CMK (cell line): ENCODE measurements around the gene PIAS1.
"Not testable (repeated sequence)": the region's sequence is repeated elsewhere in the genome, so short reads cannot be mapped to it uniquely, and the experiment has no call there.

Experiments
- DNase-seq: peaks from one replicate; pipeline ENCODE4 v3.0.0-alpha.2; 2010; ENCODE audit warnings: low read depth

The PIAS1 gene

DNA sequence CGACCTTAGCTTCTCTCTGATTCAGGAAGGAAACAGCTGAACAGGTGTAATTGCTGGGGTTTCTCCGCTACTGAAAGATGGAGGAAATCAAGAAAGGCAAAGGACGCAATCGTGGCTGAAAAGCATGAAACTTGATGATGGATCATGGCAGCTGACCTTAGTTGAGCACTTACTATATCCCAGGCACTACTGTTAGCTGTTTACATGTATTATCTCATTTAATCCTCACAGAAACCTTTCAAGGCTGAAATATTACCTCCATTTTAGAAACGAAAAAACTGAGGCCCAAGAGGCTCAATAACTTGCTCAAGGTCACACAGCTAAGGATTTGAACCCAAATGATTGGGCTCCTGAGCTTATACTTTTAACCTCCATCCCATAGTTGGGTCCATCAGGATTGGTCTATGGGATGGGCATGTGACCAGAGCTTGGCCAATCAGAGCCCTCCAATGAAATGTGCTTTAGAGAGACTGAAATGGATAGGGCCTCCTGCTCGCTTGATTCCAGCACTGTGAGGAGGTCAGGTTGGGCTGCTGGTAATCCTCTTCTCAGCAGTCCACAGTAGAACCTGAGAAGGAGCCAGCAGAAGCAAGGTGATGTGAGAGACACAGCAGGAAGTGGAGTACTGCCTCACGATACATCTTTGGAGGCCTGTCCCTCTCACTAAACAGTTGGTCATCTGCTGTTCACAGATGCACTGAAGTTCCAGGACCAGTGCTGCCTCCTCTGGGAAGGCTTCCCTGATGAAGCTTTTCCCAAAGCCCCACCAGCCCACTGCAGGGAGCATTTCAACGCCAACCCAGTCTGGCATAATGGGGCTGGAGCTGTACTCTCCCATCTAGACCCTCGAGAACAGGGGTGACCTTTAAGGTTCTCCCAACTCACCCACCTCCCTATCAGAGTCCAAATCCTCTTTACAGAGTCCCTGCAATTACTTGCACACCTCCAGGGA lies 165.0 kb downstream of the PIAS1 start:
- no peak for DNase-seq

GRCh38 chr15:68220489-68220888 lies 166.4 kb downstream of the PIAS1 start:
- no peak for DNase-seq

- no peak for DNase-seq
These were observed 166.9 kb downstream of the PIAS1 start for GRCh38 chr15:68220967-68221366.

DNA sequence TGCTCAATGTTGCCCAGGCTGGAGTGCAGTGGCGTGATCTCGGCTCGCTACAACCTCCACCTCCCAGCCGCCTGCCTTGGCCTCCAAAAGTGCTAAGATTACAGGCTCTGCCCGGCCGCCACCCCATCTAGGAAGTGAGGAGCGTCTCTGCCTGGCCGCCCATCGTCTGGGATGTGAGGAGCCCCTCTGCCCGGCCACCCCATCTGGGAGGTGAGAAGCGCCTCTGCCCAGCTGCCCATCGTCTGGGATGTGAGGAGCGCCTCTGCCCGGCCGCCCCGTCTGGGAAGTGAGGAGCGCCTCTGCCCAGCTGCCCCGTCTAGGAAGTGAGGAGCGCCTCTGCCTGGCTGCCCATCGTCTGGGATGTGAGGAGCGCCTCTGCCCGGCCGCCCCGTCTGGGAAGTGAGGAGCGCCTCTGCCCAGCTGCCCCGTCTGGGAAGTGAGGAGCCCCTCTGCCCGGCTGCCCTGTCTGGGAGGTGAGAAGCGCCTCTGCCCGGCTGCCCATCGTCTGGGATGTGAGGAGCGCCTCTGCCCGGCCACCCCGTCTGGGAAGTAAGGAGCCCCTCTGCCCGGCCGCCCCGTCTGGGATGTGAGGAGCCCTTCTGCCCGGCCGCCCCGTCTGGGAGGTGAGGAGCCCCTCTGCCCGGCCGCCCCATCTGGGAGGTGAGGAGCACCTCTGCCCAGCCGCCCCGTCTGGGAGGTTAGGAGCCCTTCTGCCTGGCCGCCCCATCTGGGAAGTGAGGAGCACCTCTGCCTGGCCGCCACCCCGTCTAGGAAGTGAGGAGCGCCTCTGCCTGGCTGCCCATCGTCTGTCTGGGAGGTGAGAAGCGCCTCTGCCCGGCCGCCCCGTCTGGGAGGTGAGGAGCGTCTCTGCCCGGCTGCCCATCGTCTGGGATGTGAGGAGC lies 167.7 kb downstream of the PIAS1 start:
- DNase-seq: not testable (repeated sequence)

- DNase-seq: not testable (repeated sequence)
These were observed 168.3 kb downstream of the PIAS1 start for GRCh38 chr15:68222432-68222743.

GRCh38 chr15:68223171-68223570 lies 169.1 kb downstream of the PIAS1 start:
- no peak for DNase-seq

- DNase-seq: no peak
These were observed 170.0 kb downstream of the PIAS1 start for GRCh38 chr15:68224108-68224507.

- no peak for DNase-seq
These were observed 170.6 kb downstream of the PIAS1 start for GRCh38 chr15:68224546-68225250.

DNA sequence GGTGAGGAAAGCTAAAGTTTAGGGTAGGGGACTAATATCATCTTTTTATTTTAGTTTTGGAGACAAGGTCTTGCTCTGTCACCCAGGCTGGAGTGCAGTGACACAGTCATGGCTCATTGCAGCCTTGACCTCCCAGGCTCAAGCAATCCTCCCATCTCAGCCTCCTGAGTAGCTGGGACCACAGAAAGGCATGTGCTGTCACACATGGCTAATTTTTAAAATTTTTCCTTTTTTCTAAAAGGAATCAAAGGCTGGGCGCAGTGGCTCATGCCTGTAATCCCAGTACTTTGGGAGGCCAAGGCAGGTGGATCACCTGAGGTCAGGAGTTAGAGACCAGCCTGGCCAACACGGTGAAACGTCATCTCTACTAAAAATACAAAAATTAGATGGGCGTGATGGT lies 171.3 kb downstream of the PIAS1 start:
- DNase-seq: not testable (repeated sequence)

GRCh38 chr15:68227643-68228142 lies 173.6 kb downstream of the PIAS1 start:
- no peak for DNase-seq

DNA sequence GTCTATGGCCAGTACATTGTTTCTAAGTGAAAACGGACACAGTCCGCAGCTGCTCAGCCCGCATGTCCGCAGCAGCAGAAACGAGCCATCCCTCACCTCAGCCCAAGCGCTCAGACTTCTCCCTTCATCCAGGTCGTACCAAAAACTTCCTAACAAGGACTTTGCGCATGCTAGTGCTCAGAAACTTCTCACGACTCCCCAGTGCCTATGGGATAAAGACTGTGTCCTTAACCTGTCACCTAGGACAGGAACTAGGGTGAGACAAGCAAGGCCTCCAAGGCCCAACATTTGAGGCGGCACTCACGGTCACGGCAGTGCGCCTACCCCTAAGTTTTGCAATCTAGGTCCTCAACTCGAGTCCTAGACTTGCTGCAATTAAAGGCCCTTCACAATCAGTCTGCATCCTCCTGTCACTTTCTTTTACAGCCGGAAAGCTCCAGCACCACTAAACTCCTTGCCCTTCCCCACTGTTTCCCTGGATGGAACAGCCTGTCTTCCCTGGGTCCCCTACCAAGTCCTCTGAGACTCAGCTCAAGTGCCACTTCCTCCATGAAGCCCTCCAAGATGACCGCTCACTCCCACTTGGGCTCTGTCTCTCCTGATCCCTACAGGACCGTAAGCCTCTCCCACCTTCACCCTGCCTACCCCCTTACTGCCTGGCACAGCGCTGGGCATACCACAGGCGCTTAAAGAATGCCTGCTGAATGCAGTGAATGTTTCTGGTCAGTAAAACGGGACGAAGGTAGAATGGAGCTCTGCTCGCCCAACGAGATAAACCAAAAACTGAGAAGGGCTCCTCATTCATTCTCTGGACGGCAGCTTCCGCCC lies 174.2 kb downstream of the PIAS1 start:
- no peak for DNase-seq

- no peak for DNase-seq
These were observed 174.9 kb downstream of the PIAS1 start for GRCh38 chr15:68228971-68229385.

DNA sequence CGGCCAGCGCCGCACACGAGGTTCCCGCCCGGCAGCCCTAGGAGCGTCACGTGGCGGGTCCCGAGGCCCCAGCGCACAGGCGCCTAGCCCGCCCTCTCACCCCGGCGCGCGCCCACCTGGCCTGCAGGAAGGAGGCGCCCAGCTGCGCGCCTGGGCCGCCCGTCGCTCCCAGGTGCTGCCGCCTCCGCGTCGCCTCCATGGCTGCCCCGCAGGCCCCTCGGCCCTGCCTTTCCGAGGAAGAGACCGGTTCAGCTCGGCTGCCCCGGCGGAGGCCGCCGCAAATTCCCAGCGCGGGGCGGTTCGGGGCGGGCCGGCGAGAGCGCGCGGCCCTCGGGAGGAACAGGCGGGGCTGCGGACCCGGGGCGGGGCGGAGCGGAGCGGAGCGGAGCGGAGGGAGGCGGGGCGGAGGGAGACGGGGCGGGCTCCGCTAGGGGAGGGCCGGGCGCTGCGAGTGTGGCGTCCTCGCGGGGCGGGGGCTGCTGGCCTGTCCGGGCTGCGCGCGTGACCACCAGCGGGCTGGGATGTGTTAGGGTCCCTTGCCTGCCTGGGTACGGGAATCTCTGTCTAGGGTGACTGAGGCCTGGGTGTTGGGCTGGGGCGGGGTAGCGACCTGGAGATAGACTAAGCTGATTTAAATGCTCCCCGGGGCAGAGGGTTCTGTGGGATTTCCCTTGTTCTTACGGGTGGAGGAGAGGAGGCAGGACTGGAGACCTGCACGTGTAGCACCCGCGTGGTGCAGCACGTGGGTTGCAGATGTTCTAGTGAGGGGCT lies 175.5 kb downstream of the PIAS1 start, which contains the start of gene CLN6:
CLN6 (minus strand) TSS at position 343 of the 771 bp plus-strand sequence; CDS start at position 199, 144 bp downstream.
- DNase-seq: peak; percentile 62

- no peak for DNase-seq
These were observed 176.3 kb downstream of the PIAS1 start for GRCh38 chr15:68230157-68231100.

DNA sequence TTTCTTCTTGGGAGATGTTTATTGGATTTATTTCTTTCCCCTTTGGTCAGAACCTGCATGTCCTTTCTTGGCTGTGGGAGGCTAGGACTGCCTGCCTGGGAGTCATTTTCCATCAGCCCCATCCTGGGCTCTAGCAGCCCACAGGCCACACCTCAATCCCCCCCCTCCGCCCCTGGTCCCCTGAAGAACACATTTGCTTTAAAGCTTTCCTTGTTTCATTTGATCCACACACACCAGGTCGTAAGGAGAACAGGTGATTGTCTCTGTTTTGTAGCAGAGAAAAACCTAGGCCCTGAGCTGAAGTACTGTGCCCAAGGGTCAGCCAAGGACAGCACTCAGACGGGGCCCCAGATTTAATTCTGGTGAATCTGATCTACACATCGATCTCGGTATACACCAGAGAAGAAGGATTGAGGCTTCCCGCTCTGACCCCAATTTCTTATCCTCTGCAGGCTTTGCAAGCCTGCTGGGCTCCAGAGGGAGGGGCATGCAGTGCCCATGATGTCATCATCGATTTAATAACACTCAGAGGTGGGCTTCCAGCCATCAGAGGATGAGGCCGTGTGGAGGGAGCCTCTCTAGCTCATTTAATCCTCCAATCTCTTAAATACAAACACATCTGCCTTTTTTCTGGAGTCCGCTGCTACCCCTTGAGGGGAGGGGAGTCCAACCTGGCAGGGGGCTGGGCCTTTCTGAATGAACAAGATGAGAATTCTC lies 177.1 kb downstream of the PIAS1 start:
- no peak for DNase-seq

DNA sequence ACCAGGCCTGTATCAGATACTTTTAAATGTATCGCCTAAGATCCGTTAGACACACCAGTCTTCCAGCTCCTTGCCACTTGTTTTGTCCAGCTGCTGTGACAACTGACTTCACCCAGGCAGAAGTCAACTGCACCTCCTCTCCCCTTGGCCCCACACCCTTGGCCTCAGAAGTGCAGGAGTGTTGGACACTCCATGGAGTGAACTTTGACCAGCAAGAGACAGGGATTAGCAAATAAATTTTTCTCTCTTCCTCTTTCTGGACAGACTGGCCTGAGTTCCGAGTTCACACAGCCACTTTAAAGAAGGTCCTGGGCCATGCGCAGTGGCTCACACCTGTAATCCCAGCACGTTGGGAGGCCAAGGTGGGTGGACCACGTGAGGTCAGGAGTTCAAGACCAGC lies 178.3 kb downstream of the PIAS1 start:
- DNase-seq: no peak

- DNase-seq: no peak
These were observed 178.8 kb downstream of the PIAS1 start for GRCh38 chr15:68232937-68233336.

DNA sequence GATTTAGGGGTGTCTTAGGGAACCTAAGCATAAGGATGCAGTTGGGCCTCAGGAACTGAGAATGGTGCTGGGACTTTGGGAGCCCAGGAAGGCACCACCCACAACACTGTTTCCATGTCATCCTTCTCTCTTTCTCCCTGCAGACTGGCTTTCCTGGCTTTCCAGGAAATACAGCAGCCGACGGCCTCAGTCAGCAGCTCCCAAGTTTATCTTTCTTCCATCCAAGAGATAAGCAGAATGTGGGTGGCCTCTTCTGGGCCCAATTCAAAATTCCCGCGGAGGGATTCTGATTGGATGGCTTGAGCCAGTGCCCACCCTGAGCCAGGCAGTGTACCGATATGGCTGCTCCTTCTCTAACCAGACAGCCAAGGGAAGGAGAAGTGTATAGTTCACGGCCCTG lies 179.9 kb downstream of the PIAS1 start:
- DNase-seq: no peak
